ENCODE data around the gene PFDN1. TPM values are rescaled to one million over a fixed set of nuclear protein-coding genes. Genes with fewer than 3 reads are reported as not detected.

Gene PFDN1
- total and polyA plus RNA-seq, 2 experiments from 2014 or later: 119 to 256 TPM

DNA sequence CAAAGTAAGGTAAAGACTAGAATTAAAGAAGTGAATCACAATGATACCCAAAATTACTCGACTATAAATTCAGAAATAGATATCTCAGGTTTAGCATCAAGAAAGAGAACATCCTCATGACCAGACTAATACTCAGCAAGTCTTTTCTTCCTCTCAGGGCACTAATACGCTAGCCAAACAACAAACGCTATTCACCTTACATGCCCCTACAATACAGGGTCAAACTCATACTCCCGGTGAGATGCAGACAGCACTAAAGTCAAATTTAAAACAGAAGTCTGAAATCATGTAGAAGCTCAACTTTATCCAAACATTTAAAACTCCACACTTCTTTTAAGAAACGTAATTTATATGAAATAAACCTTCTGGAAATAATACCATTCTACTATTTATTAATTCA lies 5.6 kb downstream of the PFDN1 start:
- TF ChIP-seq EZH2 (IDR thresholded peaks at IDR 0.05; ENCODE audit: low read depth, unreplicated experiment) (no peak), ZNF114 (CRISPR knock-in tag; IDR thresholded peaks at IDR 0.05) (no peak), JUNB (IDR thresholded peaks at IDR 0.05; ENCODE audit: unreplicated experiment) (no peak), ZNF331 (CRISPR knock-in tag; IDR thresholded peaks at IDR 0.05; ENCODE audit: low read depth) (no peak), CREB1 (CRISPR knock-in tag; IDR thresholded peaks at IDR 0.05; ENCODE audit: low read depth) (no peak), STAT1 (IDR thresholded peaks at IDR 0.05; ENCODE audit: unreplicated experiment) (no peak), POLR2AphosphoS5 (IDR thresholded peaks at IDR 0.05; ENCODE audit: low read depth) (no peak), NANOG (IDR thresholded peaks at IDR 0.05; ENCODE audit: borderline replicate concordance) (no peak), EZH2phosphoT487 (IDR thresholded peaks at IDR 0.05; ENCODE audit: unreplicated experiment) (no peak)
- TF ChIP-seq, protein P1, sequence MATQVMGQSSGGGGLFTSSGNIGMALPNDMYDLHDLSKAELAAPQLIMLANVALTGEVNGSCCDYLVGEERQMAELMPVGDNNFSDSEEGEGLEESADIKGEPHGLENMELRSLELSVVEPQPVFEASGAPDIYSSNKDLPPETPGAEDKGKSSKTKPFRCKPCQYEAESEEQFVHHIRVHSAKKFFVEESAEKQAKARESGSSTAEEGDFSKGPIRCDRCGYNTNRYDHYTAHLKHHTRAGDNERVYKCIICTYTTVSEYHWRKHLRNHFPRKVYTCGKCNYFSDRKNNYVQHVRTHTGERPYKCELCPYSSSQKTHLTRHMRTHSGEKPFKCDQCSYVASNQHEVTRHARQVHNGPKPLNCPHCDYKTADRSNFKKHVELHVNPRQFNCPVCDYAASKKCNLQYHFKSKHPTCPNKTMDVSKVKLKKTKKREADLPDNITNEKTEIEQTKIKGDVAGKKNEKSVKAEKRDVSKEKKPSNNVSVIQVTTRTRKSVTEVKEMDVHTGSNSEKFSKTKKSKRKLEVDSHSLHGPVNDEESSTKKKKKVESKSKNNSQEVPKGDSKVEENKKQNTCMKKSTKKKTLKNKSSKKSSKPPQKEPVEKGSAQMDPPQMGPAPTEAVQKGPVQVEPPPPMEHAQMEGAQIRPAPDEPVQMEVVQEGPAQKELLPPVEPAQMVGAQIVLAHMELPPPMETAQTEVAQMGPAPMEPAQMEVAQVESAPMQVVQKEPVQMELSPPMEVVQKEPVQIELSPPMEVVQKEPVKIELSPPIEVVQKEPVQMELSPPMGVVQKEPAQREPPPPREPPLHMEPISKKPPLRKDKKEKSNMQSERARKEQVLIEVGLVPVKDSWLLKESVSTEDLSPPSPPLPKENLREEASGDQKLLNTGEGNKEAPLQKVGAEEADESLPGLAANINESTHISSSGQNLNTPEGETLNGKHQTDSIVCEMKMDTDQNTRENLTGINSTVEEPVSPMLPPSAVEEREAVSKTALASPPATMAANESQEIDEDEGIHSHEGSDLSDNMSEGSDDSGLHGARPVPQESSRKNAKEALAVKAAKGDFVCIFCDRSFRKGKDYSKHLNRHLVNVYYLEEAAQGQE (IDR thresholded peaks at IDR 0.05; ENCODE audit: unreplicated experiment): no peak
- TF ChIP-seq, protein P2, sequence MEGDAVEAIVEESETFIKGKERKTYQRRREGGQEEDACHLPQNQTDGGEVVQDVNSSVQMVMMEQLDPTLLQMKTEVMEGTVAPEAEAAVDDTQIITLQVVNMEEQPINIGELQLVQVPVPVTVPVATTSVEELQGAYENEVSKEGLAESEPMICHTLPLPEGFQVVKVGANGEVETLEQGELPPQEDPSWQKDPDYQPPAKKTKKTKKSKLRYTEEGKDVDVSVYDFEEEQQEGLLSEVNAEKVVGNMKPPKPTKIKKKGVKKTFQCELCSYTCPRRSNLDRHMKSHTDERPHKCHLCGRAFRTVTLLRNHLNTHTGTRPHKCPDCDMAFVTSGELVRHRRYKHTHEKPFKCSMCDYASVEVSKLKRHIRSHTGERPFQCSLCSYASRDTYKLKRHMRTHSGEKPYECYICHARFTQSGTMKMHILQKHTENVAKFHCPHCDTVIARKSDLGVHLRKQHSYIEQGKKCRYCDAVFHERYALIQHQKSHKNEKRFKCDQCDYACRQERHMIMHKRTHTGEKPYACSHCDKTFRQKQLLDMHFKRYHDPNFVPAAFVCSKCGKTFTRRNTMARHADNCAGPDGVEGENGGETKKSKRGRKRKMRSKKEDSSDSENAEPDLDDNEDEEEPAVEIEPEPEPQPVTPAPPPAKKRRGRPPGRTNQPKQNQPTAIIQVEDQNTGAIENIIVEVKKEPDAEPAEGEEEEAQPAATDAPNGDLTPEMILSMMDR (conservative IDR thresholded peaks at IDR 0.05; ENCODE audit: low read depth in 2 of 2): no peak
- TF ChIP-seq, protein P3, sequence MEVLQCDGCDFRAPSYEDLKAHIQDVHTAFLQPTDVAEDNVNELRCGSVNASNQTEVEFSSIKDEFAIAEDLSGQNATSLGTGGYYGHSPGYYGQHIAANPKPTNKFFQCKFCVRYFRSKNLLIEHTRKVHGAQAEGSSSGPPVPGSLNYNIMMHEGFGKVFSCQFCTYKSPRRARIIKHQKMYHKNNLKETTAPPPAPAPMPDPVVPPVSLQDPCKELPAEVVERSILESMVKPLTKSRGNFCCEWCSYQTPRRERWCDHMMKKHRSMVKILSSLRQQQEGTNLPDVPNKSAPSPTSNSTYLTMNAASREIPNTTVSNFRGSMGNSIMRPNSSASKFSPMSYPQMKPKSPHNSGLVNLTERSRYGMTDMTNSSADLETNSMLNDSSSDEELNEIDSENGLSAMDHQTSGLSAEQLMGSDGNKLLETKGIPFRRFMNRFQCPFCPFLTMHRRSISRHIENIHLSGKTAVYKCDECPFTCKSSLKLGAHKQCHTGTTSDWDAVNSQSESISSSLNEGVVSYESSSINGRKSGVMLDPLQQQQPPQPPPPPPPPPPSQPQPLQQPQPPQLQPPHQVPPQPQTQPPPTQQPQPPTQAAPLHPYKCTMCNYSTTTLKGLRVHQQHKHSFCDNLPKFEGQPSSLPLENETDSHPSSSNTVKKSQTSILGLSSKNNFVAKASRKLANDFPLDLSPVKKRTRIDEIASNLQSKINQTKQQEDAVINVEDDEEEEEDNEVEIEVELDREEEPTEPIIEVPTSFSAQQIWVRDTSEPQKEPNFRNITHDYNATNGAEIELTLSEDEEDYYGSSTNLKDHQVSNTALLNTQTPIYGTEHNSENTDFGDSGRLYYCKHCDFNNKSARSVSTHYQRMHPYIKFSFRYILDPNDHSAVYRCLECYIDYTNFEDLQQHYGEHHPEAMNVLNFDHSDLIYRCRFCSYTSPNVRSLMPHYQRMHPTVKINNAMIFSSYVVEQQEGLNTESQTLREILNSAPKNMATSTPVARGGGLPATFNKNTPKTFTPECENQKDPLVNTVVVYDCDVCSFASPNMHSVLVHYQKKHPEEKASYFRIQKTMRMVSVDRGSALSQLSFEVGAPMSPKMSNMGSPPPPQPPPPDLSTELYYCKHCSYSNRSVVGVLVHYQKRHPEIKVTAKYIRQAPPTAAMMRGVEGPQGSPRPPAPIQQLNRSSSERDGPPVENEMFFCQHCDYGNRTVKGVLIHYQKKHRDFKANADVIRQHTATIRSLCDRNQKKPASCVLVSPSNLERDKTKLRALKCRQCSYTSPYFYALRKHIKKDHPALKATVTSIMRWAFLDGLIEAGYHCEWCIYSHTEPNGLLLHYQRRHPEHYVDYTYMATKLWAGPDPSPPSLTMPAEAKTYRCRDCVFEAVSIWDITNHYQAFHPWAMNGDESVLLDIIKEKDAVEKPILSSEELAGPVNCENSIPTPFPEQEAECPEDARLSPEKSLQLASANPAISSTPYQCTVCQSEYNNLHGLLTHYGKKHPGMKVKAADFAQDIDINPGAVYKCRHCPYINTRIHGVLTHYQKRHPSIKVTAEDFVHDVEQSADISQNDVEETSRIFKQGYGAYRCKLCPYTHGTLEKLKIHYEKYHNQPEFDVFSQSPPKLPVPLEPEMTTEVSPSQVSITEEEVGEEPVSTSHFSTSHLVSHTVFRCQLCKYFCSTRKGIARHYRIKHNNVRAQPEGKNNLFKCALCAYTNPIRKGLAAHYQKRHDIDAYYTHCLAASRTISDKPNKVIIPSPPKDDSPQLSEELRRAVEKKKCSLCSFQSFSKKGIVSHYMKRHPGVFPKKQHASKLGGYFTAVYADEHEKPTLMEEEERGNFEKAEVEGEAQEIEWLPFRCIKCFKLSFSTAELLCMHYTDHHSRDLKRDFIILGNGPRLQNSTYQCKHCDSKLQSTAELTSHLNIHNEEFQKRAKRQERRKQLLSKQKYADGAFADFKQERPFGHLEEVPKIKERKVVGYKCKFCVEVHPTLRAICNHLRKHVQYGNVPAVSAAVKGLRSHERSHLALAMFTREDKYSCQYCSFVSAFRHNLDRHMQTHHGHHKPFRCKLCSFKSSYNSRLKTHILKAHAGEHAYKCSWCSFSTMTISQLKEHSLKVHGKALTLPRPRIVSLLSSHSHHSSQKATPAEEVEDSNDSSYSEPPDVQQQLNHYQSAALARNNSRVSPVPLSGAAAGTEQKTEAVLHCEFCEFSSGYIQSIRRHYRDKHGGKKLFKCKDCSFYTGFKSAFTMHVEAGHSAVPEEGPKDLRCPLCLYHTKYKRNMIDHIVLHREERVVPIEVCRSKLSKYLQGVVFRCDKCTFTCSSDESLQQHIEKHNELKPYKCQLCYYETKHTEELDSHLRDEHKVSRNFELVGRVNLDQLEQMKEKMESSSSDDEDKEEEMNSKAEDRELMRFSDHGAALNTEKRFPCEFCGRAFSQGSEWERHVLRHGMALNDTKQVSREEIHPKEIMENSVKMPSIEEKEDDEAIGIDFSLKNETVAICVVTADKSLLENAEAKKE (CRISPR knock-in tag; IDR thresholded peaks at IDR 0.05): no peak
- TF ChIP-seq, protein P4, sequence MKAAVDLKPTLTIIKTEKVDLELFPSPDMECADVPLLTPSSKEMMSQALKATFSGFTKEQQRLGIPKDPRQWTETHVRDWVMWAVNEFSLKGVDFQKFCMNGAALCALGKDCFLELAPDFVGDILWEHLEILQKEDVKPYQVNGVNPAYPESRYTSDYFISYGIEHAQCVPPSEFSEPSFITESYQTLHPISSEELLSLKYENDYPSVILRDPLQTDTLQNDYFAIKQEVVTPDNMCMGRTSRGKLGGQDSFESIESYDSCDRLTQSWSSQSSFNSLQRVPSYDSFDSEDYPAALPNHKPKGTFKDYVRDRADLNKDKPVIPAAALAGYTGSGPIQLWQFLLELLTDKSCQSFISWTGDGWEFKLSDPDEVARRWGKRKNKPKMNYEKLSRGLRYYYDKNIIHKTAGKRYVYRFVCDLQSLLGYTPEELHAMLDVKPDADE (IDR thresholded peaks at IDR 0.05): no peak
- peaks cover 32% of the 10 kb centered on the region for H3K4me1 ChIP-seq (ENCODE audit: insufficient read depth)
- H3K4me3 ChIP-seq: no peak overlapping the region
- no peak overlapping the region for H3K4me2 ChIP-seq
- peaks cover 10% of the 10 kb centered on the region; the same call in 2 of the 3 replicates for H3K36me3 Mint-ChIP-seq (ENCODE audit: low read depth)
- H3K9me3 Mint-ChIP-seq: no peaks in the 10 kb centered on the region
- DNase-seq (ENCODE audit: low spot score) (no peak), ATAC-seq (no peak)
- no peak overlapping the region for H2AFZ ChIP-seq
- H3K9me2 ChIP-seq (ENCODE audit: insufficient read depth): no peaks in the 10 kb centered on the region
- H3K27ac ChIP-seq (ENCODE audit: low read depth): no peak overlapping the region
- no peaks in the 10 kb centered on the region for H3K27me3 Mint-ChIP-seq (ENCODE audit: insufficient read depth, low read depth, poor library complexity)
- H3K36me3 ChIP-seq (ENCODE audit: insufficient read depth): 0 out of 2 replicates have a peak, but pooled peaks cover 4% of the 10 kb centered on the region
- H3K79me2 ChIP-seq (replicated peaks; ENCODE audit: insufficient read depth): peaks cover 99% of the 10 kb centered on the region
- H3K27me3 ChIP-seq (ENCODE audit: insufficient read depth): no peaks in the 10 kb centered on the region
- H3F3A ChIP-seq (replicated peaks; ENCODE audit: low read depth): no peaks in the 10 kb centered on the region
- H3K27ac Mint-ChIP-seq: no peak overlapping the region
- no peak overlapping the region for H3K4me3 Mint-ChIP-seq
- peaks cover 15% of the 10 kb centered on the region for H4K20me1 ChIP-seq (replicated peaks; ENCODE audit: insufficient read depth)
- H3K4me1 Mint-ChIP-seq: peaks cover 12% of the 10 kb centered on the region; the same call in 2 of the 3 replicates

All from GM23338 (cell line).